Progenitor cell of endocrine pancreas (in vitro differentiated cells): ENCODE measurements around the gene LUC7L3. TPM values are rescaled to one million over a fixed set of nuclear protein-coding genes. Genes with fewer than 3 reads are reported as not detected.

Experiments used
- DNase-seq: peaks from one replicate; pipeline ENCODE4 v3.0.0; 2021; ENCODE audit warnings: low spot score; ENCODE audit not compliant: unreplicated experiment
- H3K27ac Mint-ChIP-seq: 2 replicates; pipeline ENCODE4 v1.8.0; 2021; ENCODE audit warnings: mild to moderate bottlenecking, moderate library complexity, mixed read lengths
- H3K27me3 Mint-ChIP-seq: 2 replicates; pipeline ENCODE4 v1.8.0; 2021; ENCODE audit warnings: mixed read lengths
- H3K36me3 Mint-ChIP-seq: 2 replicates; pipeline ENCODE4 v1.8.0; 2022; ENCODE audit warnings: mixed read lengths; ENCODE audit not compliant: insufficient read depth
- H3K4me1 Mint-ChIP-seq: 2 replicates; pipeline ENCODE4 v1.8.0; 2021; ENCODE audit warnings: low read depth, mixed read lengths
- H3K4me3 Mint-ChIP-seq: 2 replicates; pipeline ENCODE4 v1.8.0; 2021; ENCODE audit warnings: low read depth, mild to moderate bottlenecking, moderate library complexity, mixed read lengths
- H3K9me3 Mint-ChIP-seq: 2 replicates; pipeline ENCODE4 v1.8.0; 2021; ENCODE audit warnings: low read depth, mixed read lengths
- total RNA-seq: library from RNA; stranded (reverse); gene quantifications from 2 replicates; pipeline ENCODE4 v1.2.1, GENCODE V29; 2021
- TF ChIP-seq, protein P1 (sequence below): fragments of 200-600 bp; sonication (generic); IDR thresholded peaks from one replicate; pipeline ENCODE4 v1.5.0; 2021; ENCODE audit warnings: antibody characterized with exemption, mild to moderate bottlenecking; ENCODE audit not compliant: unreplicated experiment

LUC7L3 gene
- total RNA-seq, 1 donor from 2014 or later = 168 TPM

DNA sequence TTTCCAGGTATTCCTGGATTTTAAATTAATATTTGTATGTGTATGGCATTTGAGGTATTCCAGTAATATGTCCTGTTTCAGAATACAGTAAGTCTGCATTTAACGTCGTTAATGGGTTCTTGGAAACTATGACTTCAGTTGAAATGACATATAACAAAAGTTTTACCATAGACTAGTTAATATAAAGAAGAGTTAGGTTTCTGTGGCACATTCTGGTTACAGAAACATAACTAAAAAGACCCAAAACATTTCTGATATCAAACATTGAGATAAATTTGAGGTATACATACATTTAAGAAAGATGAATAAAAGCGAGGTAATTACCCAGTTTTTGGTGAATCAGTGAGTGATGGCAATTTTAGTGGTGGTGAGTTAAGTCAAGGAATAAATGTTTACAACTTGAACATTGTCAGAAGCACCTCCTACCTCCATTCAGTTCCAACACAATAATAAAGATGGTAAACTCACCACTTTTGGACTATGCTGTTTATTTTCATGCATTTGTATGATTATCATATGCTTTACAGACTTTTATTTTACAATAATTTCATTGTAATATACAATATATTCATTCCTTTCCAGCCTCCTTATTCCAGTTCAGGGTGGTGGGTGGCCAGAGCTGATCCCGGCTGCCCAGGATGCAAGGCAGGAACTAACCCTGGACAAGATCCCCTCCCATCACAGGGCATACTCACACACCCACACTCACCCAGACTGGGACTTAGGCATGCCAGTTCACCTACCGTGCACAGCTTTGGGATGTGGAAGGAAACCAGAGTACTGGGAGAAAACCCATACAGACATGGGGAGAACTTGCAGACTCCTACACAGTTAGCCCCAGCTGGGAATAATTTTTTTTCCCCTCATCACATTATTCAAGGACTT lies 9.7 kb downstream of the LUC7L3 start:
- Mint-ChIP-seq H3K36me3 (no peaks in the 10 kb centered on the region), H3K27me3 (no peaks in the 10 kb centered on the region), H3K4me1 (peaks cover 10% of the 10 kb centered on the region), H3K9me3 (no peaks in the 10 kb centered on the region), H3K27ac (peak overlapping the region; percentile 24), H3K4me3 (no peak overlapping the region)
- TF ChIP-seq, protein P1, sequence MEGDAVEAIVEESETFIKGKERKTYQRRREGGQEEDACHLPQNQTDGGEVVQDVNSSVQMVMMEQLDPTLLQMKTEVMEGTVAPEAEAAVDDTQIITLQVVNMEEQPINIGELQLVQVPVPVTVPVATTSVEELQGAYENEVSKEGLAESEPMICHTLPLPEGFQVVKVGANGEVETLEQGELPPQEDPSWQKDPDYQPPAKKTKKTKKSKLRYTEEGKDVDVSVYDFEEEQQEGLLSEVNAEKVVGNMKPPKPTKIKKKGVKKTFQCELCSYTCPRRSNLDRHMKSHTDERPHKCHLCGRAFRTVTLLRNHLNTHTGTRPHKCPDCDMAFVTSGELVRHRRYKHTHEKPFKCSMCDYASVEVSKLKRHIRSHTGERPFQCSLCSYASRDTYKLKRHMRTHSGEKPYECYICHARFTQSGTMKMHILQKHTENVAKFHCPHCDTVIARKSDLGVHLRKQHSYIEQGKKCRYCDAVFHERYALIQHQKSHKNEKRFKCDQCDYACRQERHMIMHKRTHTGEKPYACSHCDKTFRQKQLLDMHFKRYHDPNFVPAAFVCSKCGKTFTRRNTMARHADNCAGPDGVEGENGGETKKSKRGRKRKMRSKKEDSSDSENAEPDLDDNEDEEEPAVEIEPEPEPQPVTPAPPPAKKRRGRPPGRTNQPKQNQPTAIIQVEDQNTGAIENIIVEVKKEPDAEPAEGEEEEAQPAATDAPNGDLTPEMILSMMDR = no peak
- no peak for DNase-seq

GRCh38 chr17:50731575-50732460 lies 12.4 kb downstream of the LUC7L3 start:
- Mint-ChIP-seq H3K4me3 (no peak overlapping the region), H3K4me1 (peaks cover 7% of the 10 kb centered on the region), H3K9me3 (no peaks in the 10 kb centered on the region)

DNA sequence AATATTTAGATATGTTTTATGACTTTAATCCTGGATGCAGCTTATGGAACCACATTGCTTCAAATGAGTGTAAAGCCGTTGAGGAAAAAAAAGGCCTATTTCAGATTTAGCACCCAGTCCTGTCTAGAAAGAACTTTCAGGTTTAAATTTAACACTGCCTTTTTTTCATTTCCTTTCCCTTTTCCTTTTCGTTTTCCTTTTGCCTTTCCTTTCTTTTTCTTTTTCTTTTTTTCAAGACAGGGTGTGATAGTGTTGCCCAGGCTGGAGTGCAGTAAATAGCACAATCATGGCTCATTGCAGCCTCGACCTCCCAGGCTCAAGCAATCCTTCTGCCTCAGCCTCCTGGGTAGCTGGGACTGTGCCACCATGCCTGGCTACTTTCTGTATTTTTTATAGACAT lies 15.9 kb downstream of the LUC7L3 start:
- Mint-ChIP-seq H3K9me3 (no peaks in the 10 kb centered on the region), H3K4me3 (no peak overlapping the region), H3K36me3 (peaks cover 11% of the 10 kb centered on the region), H3K27me3 (no peaks in the 10 kb centered on the region), H3K27ac (peak overlapping the region; percentile 33), H3K4me1 (no peaks in the 10 kb centered on the region)
- DNase-seq = no peak
- TF ChIP-seq, protein P1 = no peak

More at GRCh38 chr17:50731575-50732460, 12.4 kb downstream of the LUC7L3 start:
- Mint-ChIP-seq H3K27ac (peak overlapping the region; percentile 60), H3K36me3 (peaks cover 2% of the 10 kb centered on the region), H3K27me3 (no peaks in the 10 kb centered on the region)
- TF ChIP-seq, protein P1 = no peak
- no peak for DNase-seq

DNA sequence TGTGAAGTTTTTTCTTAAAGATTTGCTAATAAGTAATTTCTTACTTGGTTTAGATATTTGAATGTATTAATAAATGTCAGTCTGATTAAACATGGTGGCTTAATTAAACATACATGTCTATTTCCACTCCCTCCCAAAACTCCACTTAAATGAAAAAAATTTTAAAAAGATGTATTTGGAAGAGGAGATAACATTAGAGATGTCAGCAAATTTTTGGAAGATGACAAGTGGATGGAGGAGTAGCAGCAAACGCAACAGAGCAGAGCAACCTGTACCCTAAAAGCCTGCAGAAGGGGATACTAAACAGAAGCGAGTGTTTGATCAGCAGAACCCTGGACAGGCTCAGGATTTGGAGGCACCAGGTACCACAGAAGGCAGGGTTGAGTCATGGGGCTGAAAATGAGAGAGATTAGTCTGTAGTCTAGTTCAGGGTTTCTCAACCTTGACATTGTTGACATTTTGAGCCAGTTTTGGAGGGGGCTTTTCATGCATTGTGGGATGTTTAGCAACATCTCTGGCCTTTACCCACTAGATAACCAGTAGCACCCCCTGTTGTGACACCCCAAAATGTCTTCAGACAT lies 17.8 kb downstream of the LUC7L3 start:
- TF ChIP-seq, protein P1 = no peak
- DNase-seq = no peak
- Mint-ChIP-seq H3K36me3 (peaks cover 18% of the 10 kb centered on the region), H3K4me3 (no peak overlapping the region), H3K4me1 (no peaks in the 10 kb centered on the region), H3K27me3 (no peaks in the 10 kb centered on the region), H3K9me3 (no peaks in the 10 kb centered on the region), H3K27ac (no peak overlapping the region)

DNA sequence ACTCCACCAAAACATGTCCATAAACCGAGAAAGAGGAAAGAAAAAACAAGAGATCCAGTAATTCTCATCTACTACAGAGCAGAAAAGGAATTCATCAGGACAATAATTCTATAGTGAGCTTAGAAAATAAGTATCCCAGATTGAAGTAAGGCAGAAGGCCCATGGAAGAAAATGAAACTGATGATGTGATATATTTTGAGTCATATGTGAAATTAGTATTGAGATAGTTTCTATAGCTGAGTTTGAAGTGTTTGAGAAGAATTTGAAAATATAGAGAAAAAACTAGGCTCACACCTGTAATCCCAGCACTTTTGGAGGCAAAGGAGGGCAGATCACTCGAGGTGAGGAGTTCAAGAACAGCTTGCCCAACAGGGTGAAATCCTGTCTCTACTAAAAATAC lies 19.7 kb downstream of the LUC7L3 start:
- peaks cover 27% of the 10 kb centered on the region for H3K36me3 Mint-ChIP-seq
- peak overlapping the region; percentile 45 for H3K27ac Mint-ChIP-seq
- H3K9me3 Mint-ChIP-seq = no peaks in the 10 kb centered on the region
- no peaks in the 10 kb centered on the region for H3K4me1 Mint-ChIP-seq
- no peak for DNase-seq
- TF ChIP-seq, protein P1 = no peak
- no peak overlapping the region for H3K4me3 Mint-ChIP-seq
- no peaks in the 10 kb centered on the region for H3K27me3 Mint-ChIP-seq
